Brain pericyte (primary cell): Measurements from ENCODE around the gene DTWD1.
A peak's percentile ranks its signal among the peaks of the same experiment; 100 is the strongest.
"Not testable (repeated sequence)": the region's sequence is repeated elsewhere in the genome, so short reads cannot be mapped to it uniquely, and the experiment has no call there.

Source experiments
- DNase-seq: peaks from one replicate; pipeline ENCODE4 v3.0.0-alpha.2; 2012; ENCODE audit warnings: low read depth, low spot score

DTWD1 gene, protein sequence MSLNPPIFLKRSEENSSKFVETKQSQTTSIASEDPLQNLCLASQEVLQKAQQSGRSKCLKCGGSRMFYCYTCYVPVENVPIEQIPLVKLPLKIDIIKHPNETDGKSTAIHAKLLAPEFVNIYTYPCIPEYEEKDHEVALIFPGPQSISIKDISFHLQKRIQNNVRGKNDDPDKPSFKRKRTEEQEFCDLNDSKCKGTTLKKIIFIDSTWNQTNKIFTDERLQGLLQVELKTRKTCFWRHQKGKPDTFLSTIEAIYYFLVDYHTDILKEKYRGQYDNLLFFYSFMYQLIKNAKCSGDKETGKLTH

GRCh38 chr15:49620658-49621368, at the start of gene DTWD1, which contains the start of gene FAM227B:
DTWD1 (plus strand) TSS chr15:49621048; CDS start chr15:49625168, 4,120 bp downstream.
FAM227B (minus strand) TSS chr15:49620818; CDS start chr15:49615171, 5,647 bp downstream.
- DNase-seq: peak; percentile 92

DNA sequence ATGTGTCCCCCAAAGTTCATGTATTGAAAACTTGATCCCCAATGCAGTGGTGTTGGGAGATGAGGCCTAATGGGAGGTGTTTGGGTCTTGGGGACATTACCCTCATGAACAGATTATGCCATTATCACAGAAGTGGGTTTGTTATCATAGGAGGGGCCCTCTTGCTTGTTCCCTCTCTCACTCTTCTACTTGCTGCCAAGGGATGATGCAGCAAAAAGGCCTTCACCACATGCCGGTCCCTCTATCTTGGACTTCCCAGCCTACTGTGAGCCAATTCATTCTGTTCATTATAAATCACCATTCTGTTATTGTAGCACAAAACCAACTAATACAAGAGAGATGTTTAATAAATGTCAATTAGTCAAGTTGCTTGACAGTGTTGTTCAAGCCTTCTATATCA, 47.4 kb upstream of the DTWD1 start:
- no peak for DNase-seq

- DNase-seq: no peak
Observed at GRCh38 chr15:49589030-49589429, 31.8 kb upstream of the DTWD1 start.

DNA sequence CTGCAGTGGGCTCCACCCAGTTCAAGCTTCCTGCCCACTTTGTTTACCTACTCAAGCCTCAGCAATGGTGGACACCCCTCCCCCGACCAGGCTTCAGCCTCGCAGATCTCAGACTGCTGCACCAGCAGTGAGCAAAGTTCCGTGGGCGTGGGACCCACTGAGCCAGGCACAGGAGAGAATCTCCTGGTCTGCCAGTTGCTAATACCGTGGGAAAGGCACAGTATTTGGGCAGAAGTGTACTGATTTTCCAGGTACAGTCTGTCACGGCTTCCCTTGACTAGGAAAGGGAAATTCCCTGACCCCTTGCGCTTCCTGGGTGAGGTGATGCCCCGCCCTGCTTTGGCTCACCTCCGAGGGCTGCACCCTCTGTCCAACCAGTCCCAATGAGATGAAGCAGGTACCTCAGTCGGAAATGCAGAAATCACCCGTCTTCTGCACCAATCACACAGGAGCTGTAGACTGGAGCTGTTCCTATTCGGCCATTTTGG, 28.0 kb upstream of the DTWD1 start:
- not testable (repeated sequence) for DNase-seq

DNA sequence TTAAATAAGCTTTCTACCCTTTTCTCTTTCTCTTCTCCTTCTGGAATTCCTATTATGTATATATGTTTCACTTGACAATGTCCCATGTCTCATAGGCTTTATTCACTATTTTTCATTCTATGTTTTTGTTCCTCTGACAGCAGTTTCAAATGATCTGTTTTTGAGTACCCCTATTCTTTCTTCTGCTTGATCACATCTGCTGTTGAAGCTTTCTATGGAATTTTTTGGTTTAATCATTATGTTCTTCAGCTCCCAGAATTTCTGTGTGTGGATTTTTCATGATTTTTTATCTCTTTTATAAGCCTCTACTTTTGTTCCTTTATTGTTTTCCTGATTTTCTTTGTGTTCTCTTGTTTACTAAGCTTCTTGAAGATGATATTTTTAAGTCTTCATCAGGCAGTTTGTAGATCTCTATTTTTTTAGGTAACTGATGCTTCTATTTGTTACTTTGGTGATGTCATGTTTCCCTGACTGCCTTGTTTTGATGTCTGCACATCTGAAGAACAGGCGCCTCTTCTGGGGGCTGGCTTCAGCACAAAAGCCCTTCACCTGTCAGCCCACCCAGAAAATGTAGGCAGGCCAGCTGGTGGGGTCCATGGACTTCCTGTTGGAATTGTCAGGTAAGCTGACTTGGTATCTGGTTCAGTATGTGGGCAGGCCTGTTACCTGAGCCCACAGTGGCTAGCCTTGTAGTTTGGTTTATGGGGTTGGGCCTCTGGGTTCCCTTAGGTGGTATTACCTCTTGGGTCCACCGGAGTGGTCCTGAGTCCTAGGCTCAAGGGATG, 16.0 kb upstream of the DTWD1 start:
- no peak for DNase-seq

- DNase-seq: no peak
Observed at GRCh38 chr15:49605588-49605987, 15.3 kb upstream of the DTWD1 start.

GRCh38 chr15:49606594-49606993, 14.3 kb upstream of the DTWD1 start:
- no peak for DNase-seq

DNA sequence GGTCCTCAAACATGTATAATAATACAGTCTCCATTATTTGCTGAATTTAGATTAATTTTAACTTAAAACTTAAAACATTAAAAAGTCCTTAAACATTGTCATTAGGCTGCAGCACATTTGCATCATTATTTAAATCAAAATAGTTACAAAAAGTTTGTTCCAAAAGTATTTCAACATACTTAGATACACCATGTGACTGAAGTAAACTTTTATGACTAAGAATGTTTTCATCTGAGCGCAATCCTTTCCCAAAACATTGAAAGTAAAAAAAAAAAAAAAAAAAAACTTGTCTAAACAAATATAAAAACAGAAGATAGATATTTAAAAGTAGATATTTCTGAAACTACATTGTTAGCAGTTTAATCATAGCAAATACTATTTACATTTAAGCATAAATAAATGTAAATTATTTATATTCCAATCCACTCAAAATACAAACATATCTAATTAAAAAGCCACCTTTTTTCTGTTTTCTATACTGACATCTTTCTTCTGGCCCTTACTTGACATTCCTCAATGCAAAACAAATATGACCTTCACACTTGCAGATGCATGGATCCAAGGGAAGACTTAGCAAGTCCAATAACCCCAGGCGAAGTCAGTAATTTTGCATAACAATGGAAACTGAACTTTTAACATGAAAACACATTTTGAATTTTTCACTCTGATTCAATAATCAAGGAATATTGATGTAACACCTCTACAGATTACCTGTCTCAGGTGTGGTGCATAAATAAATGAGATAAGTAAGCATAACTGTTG, 10.5 kb upstream of the DTWD1 start:
- no peak for DNase-seq

DNA sequence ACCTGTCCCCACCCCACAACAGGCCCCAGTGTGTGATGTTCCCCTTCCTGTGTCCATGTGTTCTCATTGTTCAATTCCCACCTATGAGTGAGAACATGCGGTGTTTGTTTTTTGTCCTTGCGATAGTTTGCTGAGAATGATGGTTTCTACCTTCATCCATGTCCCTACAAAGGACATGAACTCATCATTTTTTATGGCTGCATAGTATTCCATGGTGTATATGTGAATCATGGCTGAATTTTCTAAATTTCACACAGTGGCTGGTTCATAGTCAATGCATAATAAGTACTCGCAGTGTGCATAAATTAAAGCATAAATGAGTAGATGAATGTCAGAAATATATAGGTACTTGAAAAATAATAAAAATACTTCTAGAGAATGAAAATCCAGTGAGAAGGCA, 8.6 kb upstream of the DTWD1 start:
- not testable (repeated sequence) for DNase-seq

DNA sequence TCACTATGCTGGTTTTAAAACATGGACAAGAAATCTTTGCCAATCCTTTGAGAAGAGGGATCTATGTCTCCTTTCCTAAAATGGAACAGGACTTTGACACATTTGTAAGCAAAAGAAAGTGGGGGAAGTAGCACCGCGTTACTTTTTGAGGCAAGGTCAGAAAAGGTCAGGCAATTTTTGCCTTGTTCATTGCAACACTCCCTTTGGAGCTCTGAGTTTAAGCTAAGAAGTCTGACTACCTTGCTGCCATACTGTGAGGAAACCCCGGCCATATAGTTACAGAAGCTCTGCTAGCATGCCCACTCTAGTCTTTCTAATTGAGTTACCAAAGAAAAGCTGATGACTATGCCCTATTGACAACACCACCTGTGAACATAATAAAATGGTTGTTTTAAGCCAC, 1.6 kb upstream of the DTWD1 start:
- no peak for DNase-seq

DNA sequence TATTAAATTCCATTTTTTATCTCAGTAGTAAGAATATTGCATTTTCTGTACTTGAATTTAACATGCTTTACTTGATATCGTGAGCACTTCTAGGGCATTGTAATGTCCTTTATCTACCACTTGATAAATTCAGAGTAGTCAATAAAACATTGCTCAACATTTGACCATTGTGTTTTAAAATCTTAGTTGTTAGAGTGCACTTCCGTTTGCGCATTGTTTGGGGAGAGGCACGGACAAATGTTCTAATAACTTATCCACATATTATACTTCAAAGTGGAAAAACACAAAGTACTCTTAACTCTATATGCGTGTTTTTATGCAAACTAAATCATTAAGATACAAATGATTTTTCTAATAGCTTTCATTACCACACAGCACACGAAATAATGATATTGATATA, 649 bp upstream of the DTWD1 start:
- DNase-seq: no peak

DNA sequence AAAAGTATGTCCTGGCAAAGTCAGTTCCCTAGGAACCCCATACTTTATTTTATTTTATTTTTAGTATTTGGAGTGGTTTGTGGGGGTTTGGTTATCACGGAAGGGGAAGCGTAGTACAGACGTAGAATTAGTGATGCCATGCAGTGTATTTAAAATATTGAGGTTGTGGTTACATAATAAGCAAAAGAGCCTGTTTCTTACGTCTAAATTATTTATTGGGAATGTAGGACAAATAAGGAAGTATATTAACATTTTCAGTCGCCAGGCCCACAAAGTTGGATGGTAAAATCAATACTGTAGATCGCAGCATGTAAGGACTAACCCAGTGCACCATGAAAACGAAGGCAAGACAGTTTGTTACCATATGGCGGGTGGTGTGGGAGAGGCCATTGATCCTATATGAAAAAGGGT, 558 bp downstream of the DTWD1 start:
- DNase-seq: no peak

DNA sequence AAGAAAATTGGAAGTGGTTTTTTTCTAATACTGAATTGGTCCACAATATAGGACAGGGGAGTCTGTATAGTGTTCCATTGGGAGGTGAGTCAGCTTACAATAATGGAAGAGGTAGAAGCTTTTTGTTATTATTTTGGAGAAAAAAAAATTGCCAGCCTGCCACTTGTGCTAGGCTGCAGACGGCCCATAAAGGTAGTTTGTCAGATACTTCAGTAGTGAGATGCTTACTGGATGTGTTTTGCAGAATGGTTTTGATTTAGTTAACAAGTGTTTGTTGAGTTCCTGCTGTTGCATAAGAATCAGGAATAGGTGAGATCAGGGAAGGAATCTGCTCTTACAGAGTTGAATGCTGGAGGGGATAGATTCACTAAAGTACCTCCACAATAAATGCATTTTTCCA, 1.0 kb downstream of the DTWD1 start:
- DNase-seq: no peak

GRCh38 chr15:49622561-49622960, 1.7 kb downstream of the DTWD1 start:
- DNase-seq: no peak

DNA sequence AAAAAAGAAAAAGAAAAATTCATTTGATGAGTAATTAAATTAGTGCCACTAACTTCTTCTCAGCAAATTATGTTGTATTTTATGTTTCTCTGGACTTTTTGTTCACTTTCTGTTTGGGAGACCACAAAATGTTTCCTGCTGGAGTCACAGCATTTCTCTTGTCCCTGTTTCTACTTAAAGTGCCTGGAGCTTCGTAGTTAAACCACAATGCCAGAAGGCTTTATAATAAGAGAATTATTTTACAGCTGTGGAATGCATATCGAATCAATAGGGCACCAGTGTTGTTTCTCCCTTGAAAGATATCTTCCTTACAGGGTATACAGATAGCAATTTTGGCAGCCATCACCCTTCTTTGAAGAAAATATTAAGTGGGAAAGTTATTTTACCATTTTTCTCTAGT, 3.2 kb downstream of the DTWD1 start:
- no peak for DNase-seq

DNA sequence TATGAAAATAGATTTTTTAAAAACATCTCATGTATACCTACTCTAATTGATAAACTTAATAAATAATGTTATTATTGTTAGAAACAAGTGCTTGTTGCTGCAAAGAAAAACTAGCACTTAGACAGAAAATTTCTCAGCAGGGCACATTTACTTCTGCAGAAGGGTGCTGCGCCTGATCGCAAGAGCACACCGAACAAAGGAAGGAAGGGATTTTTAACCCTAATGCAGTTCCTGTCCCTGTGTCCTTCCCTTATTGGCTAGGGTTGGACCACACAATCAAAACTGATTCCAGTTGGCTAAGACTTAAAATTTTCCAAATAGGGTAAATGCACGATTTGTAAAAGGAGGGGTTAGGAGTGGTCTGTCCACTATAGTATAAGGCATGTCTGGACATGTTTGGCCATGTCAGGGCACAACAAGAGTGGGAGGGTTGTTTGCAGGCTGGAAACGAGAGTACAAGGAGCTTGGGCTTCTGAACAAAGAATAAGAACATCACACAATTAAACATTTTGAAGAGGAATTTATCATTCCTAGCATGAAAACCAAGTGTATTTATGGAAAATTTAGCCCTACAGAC, 4.7 kb downstream of the DTWD1 start:
- DNase-seq: no peak

GRCh38 chr15:49627407-49627877, 6.6 kb downstream of the DTWD1 start:
- no peak for DNase-seq

- DNase-seq: no peak
Observed at GRCh38 chr15:49628379-49628778, 7.5 kb downstream of the DTWD1 start.

DNA sequence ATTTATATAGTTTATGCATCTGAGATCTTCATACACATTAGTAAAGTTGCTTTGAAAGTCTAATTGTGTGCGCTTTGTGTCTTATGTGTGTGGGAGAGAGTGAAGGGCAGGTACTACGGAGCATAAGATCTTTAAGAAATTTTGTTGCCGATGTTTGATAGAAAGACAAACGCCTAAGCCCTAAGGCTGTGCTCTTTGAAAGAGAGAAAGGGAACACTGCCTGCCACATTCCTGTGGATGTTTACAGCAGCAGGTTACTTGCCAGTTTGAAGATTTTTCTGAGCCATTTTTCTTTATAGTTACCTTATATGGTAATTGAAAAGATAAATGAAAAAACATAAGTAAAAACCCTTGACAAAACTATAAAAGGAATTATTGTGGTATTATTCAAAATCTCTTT, 17.0 kb downstream of the DTWD1 start:
- DNase-seq: no peak

DNA sequence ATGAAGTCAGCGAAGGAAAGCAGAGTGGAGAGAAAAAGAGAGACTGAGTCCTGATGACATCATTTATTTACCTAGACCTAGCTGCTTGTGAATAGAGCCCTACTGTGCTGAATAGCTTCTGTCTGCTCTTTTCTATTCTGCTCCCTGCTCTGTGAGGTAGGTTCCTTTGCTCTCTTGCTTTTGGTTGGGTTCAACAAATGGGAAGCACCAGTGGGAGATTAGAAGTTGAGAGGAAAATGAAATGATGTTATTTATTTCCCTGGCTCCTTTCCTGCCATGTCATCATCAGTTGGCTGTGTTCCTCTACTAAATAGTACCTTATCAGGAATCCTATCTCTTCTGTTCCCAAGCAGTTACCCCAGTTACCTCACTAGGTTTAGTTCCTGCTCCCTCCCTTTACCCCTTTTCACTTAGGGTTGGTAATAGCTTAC, 23.5 kb downstream of the DTWD1 start:
- no peak for DNase-seq

DNA sequence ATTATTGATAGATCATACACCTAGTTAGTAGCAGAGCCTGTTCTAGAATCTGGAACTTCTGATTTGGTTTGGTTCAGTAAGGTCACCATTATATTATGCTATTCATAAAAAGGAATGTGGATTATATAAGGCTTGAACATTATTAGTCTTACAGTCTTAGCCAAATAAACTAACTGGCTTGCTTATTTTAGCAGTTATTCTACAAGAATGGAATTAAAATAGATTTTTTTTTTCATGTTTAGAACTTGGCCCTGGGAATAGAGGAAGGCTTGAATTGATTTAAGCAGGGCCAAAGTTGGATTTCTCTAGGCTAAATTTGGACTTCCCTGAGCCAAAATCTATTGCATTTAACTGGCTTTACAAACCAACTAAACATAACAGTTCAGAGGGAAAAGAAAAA, 24.4 kb downstream of the DTWD1 start:
- DNase-seq: no peak
